Measurements from ENCODE around the gene KCNJ12.
"Not testable (repeated sequence)": the region's sequence is repeated elsewhere in the genome, so short reads cannot be mapped to it uniquely, and the experiment has no call there.

KCNJ12 gene

DNA sequence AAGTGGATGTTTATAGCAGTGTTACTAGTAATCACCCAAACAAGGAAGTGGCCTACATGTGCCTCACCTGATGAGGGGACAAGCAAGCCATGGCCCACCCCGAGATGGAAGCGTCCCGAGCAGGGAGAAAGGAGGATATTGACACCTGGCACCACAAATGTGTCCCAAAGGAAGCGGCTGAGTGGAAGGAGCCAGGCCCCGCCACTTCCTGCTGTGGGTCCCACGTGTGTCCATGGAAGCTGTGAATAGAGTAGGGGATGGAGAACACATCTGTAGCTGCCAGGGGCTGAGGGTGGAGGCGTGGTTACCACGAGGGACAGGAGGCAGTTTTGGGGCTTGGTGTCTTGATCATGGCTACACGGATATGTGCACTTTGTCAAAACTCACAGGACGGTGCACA lies 49.2 kb downstream of the KCNJ12 start:
- DNase-seq, result no peak

DNA sequence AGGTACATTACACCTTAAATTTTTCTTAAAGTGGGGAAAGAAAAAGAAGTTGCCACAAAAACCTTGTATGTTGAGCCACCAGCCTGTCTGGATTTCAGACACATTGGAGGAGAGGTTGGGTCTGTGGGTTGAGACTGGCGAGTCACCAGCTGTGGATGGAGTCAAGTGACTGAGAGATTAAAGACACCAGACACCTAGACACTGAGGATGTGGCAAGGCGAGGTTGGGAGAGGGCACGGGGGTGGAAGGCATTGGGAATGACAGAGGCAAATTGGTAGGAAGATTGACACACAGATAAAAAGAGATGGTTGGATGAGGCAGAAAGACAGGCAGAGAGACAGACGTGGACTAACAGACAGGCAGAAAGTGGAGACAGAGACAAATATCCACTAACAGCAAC lies 49.6 kb downstream of the KCNJ12 start:
- no peak for DNase-seq

DNA sequence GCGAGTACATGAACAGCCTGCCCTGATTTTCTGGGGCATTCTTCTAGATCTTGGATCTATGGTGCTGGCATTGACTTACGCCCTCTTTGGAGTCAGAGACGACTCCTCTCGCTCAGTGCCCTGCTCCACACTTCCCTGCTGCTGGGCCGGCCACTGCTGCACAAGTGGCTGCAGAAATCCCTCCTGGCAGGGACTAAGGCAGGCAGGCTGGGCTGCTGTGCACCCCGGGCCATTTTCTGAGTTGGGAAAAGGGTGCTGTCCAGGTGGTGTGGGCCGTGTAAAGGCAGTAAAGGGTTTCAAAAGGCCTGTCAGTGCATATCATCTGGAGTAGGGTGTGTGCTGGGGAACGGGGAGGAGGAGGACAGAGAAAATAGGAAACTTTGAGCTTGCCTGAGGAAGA lies 50.1 kb downstream of the KCNJ12 start:
- not testable (repeated sequence) for DNase-seq

DNA sequence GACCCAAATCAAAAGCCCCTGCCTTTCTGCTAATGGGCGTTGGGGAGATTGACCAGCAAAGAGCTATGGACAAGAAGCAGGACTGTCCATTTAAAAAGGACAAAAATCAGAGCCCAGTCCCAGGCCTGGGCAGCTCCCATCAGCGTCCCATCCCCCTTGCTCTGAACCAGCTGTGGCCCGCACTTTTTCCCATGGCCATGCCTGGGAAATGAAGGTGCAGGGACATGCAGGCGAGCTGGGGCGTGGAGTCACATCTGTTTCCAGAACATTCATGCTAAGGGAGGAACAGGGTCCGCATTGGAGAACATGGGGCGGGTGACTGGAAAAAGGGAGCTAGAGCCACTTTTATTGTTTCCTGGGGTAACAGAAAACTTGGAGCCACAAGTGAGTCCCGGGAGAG lies 50.7 kb downstream of the KCNJ12 start:
- DNase-seq, result not testable (repeated sequence)

DNA sequence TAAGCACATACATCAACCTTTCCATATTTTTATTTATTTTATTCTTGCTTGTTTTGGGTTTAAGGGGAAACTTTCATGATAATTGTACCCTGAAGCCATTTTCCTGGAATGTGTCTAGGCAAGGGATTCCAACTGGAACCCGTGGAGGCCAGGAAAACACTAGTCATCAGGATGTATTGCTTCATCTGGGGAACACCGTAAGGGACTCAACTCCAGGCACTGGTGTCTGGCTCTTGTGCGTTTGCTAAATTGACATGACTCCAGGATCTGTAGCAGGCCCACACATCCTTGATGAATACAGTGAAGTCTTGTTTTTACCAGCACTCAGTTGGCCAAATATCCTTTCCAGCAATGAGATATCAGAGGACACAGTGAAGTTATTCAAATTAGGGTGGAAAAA lies 51.6 kb downstream of the KCNJ12 start:
- not testable (repeated sequence) for DNase-seq

DNA sequence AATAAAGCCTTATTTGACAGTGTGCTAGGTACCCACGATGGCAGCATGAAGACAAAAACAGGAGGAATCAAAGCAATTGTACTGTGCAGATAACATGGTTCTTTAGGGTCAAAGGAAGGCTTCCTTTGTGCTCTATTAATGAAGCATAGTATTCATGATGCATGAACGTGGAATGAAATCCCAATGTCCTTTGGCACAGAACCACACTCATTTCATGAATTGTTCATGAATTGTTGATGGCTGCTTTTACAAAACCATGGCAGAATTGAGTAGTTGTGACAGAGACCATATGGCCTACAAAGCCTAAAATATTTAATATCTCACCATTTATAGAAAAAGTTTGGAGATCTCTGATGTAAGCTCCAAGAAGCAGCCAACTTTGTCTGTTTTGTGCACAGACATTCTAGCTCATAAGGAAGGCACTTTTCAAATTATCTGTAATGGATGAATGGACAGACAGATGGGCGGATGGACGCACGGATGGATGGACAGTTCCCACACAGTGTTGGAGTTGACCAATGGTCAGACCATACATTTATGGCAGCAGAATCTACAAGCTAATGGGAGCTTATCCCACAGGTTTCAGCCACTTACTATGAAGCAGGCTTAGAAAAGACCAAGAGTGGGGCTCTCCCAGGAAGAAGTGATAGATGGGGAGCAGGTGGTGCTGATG lies 52.7 kb downstream of the KCNJ12 start:
- not testable (repeated sequence) for DNase-seq

DNA sequence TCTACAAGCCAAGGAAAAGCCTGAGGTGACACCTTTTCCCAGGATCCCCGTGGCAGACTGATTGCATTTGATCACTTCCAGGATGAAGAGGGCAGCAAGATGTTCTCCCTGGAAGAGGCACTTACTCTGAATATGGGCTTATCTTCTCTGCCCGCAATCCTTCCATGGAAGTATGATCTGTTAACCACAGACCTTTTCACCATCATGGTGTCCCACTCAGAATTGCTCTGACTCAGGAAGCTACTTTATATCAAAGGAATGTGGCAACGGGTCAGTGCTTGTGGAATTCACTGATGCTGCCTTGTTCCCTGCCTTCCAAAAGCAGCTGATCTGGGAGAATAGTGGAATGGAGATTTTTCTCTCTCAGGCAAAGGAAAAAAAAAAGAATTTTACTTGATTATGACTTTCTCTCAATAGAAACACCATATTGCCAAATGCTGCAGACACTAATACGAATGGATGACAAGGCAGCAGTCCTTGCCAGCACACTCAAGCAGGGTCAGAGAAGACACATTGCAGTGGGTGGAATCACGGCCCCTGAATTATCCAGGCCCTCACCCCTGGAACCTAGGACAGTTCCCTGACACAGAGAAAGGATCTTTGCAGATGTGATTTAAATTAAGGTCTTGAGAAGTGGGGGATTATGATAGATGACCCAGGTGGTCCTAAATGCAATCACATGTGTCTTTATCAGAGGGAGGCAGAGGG lies 53.9 kb downstream of the KCNJ12 start:
- not testable (repeated sequence) for DNase-seq

DNA sequence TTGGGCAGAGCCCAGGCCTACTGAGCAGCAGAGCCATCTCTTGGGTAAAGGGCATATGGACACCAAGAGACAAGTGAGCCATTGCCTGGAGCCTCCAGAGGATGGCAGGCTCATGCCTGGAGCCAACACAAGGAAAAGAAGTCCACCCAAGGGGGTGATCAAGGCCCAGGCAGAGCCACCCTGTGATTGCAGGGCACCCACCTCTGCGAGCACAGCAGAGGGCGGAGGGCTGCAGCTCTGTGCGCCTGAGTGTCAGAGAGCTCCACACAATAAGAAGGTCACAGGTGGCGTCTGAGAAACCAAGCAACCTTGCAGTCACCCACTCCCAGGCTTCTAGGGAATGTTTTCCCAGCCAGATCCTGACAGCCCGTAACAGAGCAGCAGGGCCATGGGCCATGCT lies 57.8 kb downstream of the KCNJ12 start:
- not testable (repeated sequence) for DNase-seq

DNA sequence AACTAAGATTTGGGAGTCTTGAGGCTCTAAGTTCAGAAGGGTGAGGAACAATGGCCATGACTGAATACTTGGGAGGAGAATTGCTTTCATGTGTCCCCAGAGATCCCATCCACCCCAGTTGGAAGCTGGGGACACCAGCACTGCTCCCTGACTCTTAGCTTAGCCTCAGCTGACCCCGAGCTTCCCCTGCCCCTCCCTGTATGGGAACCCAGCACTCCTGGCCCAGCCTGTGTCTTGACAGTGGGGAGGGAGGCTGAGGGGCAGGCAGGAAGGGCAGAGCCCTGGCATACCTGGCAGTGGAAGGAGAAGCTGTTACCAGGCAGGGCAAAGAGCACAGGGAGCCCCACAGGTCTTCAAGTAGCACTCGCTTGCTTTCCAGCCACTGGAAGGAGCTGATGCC lies 58.8 kb downstream of the KCNJ12 start:
- not testable (repeated sequence) for DNase-seq

DNA sequence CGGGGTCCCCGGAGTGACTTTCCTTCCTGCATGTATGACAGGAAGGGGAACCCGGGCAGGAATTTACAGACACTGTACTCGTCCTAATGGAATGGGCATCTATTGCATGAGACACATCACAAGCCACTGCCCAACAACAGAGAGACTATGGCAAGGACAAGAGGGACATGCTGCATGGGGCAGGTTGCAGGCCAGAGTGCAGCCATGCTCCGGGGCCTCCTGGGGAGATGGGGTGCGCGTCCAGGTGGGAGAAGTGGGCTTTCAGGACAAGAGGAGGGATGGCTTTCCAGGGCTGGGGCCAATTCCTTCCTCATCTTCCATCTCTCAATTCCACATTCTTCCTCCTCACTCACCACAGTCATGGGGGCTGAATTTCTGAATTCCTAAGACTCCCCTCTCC lies 60.3 kb downstream of the KCNJ12 start:
- DNase-seq, result not testable (repeated sequence)

DNA sequence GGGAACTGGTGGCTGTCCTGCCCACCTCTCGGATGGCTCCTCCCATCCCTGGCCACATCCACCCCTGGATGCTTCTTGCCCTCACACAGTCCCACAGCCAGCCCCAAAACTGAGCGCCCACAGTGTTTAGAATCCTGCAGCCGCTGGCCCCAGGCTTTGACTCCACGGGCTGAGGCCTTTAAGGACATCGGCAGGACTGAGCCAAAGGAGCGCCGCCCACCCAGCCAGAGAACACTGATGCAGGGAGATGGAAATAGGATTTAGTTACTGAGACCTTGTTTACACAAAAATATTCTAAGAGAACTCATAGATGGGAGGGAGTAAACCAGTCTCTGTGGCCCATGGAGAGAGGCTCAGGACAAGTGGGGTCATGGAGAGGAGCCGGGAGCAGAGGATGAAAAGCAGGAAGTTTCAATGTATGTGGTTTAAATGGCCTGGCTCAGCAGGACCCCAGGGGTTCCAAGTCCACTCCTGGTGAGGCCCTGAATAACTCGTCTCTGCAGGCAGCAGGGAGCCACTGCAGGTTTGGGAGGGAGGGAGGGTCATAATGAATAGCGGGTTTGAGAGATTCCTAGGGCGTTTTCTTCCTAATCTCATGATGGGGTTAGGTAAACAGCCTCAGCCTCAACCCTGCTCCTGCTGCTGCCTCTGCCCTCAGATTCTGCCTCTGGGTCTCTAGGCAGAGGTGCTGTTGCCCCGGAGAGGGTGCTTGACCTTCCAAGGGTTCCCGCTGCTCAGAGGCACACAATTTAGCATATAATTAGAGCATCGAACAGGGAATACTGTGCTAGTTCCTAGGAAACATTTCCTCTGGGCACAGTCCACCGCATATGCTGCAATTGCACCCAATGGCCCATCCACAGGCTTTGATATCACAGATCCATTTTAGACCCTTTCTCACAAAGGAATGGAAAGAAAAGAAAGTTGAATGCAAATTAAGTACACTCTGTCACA lies 61.0 kb downstream of the KCNJ12 start:
- DNase-seq, result not testable (repeated sequence)

DNA sequence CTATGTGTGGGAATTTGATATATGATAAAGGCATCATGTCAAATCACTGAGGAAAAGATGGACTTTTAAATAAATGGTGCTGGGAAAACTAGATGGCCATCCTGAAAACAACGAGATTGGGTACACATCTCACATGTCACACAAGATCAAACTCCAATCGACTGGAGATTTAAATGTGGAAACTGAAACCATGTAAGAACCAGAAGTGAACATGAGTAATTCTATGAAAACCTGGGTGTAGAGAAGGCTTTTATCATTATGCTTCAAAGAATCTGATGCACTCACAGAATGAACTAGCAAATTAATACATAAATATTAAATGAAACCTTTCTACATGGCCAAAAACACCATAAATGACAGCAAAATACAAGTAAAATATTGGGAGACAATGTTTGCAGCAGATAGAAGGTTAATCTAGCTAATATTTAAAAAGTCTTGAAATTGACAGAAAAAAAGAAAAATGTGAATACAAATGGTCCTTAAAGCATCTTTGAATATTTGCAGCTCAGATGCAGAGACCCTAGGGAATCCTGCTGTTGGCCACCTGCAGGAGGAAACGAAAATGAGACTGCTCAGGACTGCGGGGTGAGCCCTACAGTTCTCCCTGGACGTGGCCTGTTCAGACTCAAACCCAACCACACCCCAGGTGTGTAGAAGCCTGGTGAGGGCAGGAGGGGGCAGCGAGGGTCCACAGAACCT lies 62.3 kb downstream of the KCNJ12 start:
- not testable (repeated sequence) for DNase-seq

DNA sequence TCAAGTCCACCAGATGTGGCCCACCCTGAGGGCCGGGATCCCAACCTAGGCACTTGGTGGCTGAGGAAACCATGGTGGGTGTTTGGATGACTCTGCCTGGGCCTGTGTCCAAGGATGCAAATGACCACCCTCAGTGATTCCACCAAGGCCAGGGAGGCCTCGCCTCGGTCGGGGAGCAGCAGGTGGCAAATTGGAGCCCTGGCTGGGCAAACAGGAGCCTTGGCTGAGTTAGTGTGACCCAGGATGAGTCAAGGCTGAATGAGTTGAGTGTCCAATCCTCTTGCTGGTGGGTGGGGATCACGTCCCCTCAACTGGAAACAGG lies 62.8 kb downstream of the KCNJ12 start:
- DNase-seq, result not testable (repeated sequence)

DNA sequence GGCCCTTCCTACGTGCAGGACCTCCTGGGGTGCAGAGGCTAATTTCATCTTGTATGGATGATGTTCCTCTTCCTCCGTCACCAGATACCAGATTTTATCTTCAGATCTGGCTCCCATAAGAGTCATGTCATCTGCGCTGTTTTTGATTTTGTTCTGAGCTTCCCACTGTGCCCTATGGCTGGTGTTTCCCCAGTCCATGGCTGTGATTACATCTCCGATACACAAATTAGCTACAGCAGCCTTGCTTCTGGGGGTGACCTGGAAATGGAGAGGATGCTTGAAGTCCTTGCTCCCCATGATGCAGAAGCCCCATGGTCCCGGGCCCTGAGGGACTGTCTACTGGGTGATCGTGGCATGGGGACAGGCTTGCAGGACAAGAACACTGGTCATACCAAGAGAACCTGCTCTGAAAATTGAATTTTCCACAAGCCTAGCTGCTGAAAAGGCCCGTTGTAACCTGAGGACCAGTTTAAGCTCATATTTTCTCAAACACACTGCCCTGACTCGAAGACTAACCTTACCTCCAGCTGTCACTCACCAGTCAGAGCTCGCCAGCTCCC lies 69.0 kb downstream of the KCNJ12 start:
- DNase-seq, result no peak

DNA sequence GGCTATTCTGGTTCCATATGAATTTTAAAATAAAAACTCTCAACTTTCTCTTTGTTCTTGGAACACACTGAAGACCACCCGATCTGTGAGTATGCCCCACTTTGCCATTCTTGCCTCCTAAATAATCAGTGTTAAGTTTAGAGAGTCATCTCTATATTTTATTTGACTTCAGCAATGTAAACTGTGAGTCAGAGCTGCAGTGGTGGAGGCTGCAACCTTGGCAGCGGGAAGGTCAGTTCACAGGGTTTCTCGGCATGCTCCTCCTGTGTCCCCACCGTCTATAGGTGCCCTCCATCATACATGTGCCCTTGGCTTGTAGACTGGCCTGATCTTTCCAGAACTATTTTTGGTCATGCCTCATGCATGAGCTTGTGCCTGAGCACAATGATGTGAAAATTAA lies 71.4 kb downstream of the KCNJ12 start:
- DNase-seq, result not testable (repeated sequence)

DNA sequence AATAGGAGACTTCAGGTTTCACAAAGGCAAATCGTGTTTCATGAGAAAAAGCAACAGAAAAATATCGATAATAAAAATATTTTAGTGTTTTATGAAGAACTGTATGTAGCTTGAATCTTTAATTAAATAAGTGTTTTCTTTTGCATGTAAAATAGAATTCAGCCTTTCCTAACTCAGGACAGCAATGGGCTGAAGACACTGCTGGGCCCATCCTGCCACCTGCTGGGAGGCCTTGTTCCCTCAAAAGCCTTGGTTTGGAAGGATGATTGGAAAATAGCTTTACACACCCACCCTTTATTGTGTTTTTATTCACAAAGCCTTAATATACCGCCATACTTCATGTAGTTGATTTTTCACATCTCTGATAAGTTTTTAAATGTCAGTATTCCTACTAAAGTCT lies 73.7 kb downstream of the KCNJ12 start:
- not testable (repeated sequence) for DNase-seq

DNA sequence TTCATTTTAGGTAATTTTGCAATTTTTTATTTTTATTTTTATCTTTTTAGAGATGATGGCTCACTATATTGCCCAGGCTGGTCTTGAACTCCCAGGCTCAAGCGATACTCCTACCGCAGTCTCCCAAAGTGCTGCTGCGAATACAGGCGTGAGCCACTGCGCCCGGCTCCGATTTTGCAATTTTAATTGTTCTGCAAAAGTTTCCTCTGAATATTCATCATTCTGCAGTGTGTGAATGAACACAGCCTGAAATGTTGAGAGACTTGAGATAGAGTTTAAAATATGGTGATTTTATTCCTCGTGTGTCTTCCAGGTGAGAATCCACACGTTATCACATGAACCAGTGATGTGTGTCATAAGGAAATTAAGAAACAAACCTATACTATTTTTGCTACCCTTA lies 75.8 kb downstream of the KCNJ12 start:
- DNase-seq, result no peak

DNA sequence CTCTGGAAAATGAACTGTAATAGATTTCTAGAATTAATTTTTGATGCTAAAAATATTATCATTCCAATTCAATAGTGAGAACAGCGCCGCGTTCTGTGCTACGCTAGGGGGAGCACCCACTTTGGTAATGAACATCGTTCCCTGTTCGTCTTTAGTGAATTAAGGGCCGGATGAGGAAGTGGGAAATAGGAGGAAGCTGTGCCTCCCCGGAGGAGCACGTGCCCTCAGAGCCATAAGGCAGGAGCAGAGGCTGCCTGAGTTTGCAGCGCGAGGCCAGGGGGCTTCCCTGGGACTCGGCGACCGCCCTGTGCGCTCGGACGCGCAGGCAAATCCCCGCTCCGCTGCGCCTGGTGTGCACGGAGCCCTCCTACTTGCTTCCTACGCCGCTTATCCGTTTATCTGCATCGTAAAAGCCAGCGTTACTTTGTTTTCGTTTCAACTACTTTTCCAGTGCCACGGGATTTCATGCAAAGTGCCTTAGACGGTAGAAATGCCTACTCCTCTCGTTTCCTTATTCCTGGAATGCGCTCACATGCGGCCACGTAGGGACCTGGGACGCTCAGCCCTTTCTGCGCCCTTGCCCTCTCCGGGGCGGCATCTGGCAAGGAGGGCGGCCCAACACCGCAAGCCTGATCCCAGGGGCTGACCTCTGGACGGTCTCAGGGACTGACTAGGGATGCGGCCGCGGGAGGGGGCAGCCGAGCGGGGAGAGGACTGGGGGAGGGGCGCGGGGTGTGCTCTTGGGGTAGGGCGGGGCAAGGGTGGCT lies 76.4 kb downstream of the KCNJ12 start:
- DNase-seq, result peak; percentile 69

DNA sequence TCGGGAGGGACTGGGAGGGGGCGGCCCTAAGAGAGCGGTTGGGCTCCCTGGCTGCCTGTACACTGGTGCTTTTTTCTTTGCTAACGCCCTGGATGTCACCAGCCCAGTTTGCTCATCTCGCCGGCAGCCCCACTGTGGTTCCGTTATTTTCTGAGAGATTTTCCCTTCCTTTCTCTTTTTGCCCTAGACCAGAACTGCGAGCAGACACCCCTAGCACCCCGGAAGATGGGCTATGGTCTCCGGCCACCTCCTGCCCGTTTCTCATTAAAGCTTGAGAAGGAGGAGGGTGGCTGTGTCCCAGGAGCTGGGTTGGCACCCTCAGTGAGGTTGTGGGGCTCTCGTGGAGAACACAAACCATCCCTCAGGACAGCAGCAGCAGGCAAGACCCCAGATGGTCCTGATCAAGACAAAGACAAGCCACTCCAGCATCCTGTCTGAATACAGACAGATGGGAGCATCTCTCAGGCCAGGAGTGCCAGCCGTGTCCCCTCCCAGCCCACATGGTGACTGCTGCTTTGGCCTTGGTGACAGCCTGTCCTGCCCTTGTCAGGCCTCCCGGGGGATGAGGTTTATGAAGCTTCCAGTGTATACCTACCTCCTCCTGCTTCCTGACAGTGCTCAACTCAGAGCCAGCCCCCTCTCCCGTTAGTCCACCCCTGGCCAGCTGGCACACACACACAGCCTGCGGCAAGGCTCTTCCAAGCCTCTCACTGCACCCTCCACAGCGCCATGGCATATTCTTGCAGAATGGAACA lies 77.2 kb downstream of the KCNJ12 start:
- no peak for DNase-seq

DNA sequence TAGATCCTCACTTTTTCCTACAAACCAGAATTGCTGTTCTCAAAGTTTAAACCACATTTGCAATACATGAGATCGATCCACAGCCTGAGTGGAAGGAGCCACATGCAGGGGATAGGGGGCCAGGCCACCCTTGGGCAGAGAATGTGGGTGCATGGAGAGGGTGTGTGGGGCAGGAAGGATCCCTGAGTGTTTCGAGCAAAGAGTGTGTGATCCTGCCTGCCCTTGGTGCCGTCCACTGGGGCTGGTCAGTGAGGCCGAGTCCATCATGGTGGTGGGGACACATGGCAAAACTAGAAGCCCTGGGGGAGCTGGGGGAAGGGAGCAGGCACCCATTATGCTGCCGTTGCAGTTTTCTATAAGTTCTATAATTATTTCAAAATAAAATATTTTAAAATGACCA lies 77.8 kb downstream of the KCNJ12 start:
- not testable (repeated sequence) for DNase-seq

DNA sequence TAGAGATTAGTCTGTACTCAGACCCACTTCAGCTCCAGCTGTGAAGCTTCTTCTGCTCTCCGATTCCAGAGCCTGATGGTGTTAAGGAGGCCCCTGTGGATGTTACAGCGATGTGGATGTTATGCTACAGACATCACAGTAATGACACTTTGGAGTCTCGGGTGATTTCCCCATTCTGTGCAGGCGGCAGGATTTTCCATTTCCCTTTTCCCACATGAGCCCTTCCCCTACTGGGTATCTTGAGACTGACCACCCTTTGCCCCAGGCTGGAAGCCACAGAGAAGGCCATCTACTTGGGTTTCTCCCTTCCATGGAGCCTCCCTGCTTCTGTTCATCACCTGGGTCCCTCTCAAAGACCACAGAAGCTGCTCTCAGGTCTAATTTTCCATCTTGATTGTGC lies 78.3 kb downstream of the KCNJ12 start:
- no peak for DNase-seq
